Placental epithelial cell (primary cell): Measurements from ENCODE around the gene C5orf52. TPM values are rescaled to one million over a fixed set of nuclear protein-coding genes. Genes with fewer than 3 reads are reported as not detected.

ENCODE experiments used
- total RNA-seq: library from RNA; depleted of rRNA; stranded (reverse); fragments of >200 nt; gene quantifications from 2 replicates; pipeline ENCODE4 v1.2.3, GENCODE V29; 2012

The C5orf52 gene
- not detected in 2 replicates for total RNA-seq

GRCh38 chr5:157670662-157671591, at the start of gene C5orf52:
TSS of gene C5orf52 (plus strand) at chr5:157671533. CDS start at chr5:157671615, 82 bp downstream.

GRCh38 chr5:157652377-157652692, 19.0 kb upstream of the C5orf52 start, which contains the start of gene SOX30:
TSS of gene SOX30 (minus strand) at chr5:157652438. CDS start at chr5:157652078, 360 bp downstream.

Other genes with a start within 250 kb of the C5orf52 start
- gene NIPAL4, start 211.3 kb upstream of the C5orf52 start, total RNA-seq = not detected in 2 replicates
- 22.4 and 46.6 TPM in 2 replicates for gene ADAM19, start 95.8 kb upstream of the C5orf52 start, total RNA-seq
- not detected in 2 replicates for gene SOX30, start 19.1 kb upstream of the C5orf52 start, total RNA-seq
- gene THG1L, start 59.9 kb downstream of the C5orf52 start, total RNA-seq = 18.3 and 38.9 TPM in 2 replicates
- gene LSM11, start 72.2 kb downstream of the C5orf52 start, total RNA-seq = 5.0 and 7.1 TPM in 2 replicates
- 75.8 and 86.5 TPM in 2 replicates for gene CLINT1, start 187.6 kb downstream of the C5orf52 start, total RNA-seq